ENCODE data around the gene DNAAF2.
"Not testable (repeated sequence)": the region's sequence is repeated elsewhere in the genome, so short reads cannot be mapped to it uniquely, and the experiment has no call there.

Gene DNAAF2

GRCh38 chr14:49634547-49635334 is at the start of gene DNAAF2:
TSS of gene DNAAF2 (minus strand) at chr14:49635244. CDS start at chr14:49635149, 95 bp downstream.
- no peaks in the 10 kb centered on the region for H3K27me3 ChIP-seq (ENCODE audit: control insufficient read depth, insufficient read depth, low read length)
- peak within 1 kb of the TSS; percentile 99 for H3K27ac ChIP-seq (ENCODE audit: low read length)
- H3K36me3 ChIP-seq (ENCODE audit: control insufficient read depth, low read depth, low read length) = peaks cover 12% of the 10 kb centered on the region

GRCh38 chr14:49679271-49679670 is 44.2 kb upstream of the DNAAF2 start:
- H3K4me1 ChIP-seq (ENCODE audit: control insufficient read depth, low read depth, low read length) = no peaks in the 10 kb centered on the region
- peaks cover 29% of the 10 kb centered on the region for H3K36me3 ChIP-seq (ENCODE audit: control insufficient read depth, low read depth, low read length)

More at GRCh38 chr14:49634547-49635334, at the start of gene DNAAF2:
- Histone ChIP-seq H3K4me3 (ENCODE audit: low read length) (peak within 1 kb of the TSS; percentile 100), H3K4me1 (ENCODE audit: control insufficient read depth, low read depth, low read length) (no peaks in the 10 kb centered on the region), H3K9me3 (ENCODE audit: control insufficient read depth, low read depth, low read length) (no peaks in the 10 kb centered on the region), H3K9ac (ENCODE audit: low read length) (peak within 1 kb of the TSS; percentile 98)

GRCh38 chr14:49677643-49678042 is 42.6 kb upstream of the DNAAF2 start:
- H3K27me3 ChIP-seq (ENCODE audit: control insufficient read depth, insufficient read depth, low read length) = no peaks in the 10 kb centered on the region
- no peaks in the 10 kb centered on the region for H3K4me1 ChIP-seq (ENCODE audit: control insufficient read depth, low read depth, low read length)
- no peak overlapping the region for H3K9ac ChIP-seq (ENCODE audit: low read length)
- H3K27ac ChIP-seq (ENCODE audit: low read length) = no peak overlapping the region
- no peaks in the 10 kb centered on the region for H3K9me3 ChIP-seq (ENCODE audit: control insufficient read depth, low read depth, low read length)
- H3K4me3 ChIP-seq (ENCODE audit: low read length) = no peak overlapping the region
- peaks cover 33% of the 10 kb centered on the region for H3K36me3 ChIP-seq (ENCODE audit: control insufficient read depth, low read depth, low read length)

More at GRCh38 chr14:49679271-49679670, 44.2 kb upstream of the DNAAF2 start:
- Histone ChIP-seq H3K27me3 (ENCODE audit: control insufficient read depth, insufficient read depth, low read length) (no peaks in the 10 kb centered on the region), H3K27ac (ENCODE audit: low read length) (no peak overlapping the region), H3K9me3 (ENCODE audit: control insufficient read depth, low read depth, low read length) (no peaks in the 10 kb centered on the region), H3K4me3 (ENCODE audit: low read length) (no peak overlapping the region), H3K9ac (ENCODE audit: low read length) (no peak overlapping the region)

- Histone ChIP-seq H3K4me1 (ENCODE audit: control insufficient read depth, low read depth, low read length) (no peaks in the 10 kb centered on the region), H3K9me3 (ENCODE audit: control insufficient read depth, low read depth, low read length) (no peaks in the 10 kb centered on the region), H3K9ac (ENCODE audit: low read length) (no peak overlapping the region), H3K4me3 (ENCODE audit: low read length) (no peak overlapping the region), H3K36me3 (ENCODE audit: control insufficient read depth, low read depth, low read length) (peaks cover 21% of the 10 kb centered on the region), H3K27me3 (ENCODE audit: control insufficient read depth, insufficient read depth, low read length) (no peaks in the 10 kb centered on the region), H3K27ac (ENCODE audit: low read length) (no peak overlapping the region)
Observed at GRCh38 chr14:49673586-49673985, 38.5 kb upstream of the DNAAF2 start.

- H3K4me1 ChIP-seq (ENCODE audit: control insufficient read depth, low read depth, low read length) = no peaks in the 10 kb centered on the region
- H3K36me3 ChIP-seq (ENCODE audit: control insufficient read depth, low read depth, low read length) = peaks cover 14% of the 10 kb centered on the region
- H3K9me3 ChIP-seq (ENCODE audit: control insufficient read depth, low read depth, low read length) = no peaks in the 10 kb centered on the region
- no peak overlapping the region for H3K4me3 ChIP-seq (ENCODE audit: low read length)
- H3K27me3 ChIP-seq (ENCODE audit: control insufficient read depth, insufficient read depth, low read length) = no peaks in the 10 kb centered on the region
- no peak overlapping the region for H3K9ac ChIP-seq (ENCODE audit: low read length)
- H3K27ac ChIP-seq (ENCODE audit: low read length) = no peak overlapping the region
Observed at GRCh38 chr14:49670475-49670874, 35.4 kb upstream of the DNAAF2 start.

GRCh38 chr14:49659526-49660455 is 24.7 kb upstream of the DNAAF2 start:
- H3K9ac ChIP-seq (ENCODE audit: low read length) = no peak overlapping the region
- H3K9me3 ChIP-seq (ENCODE audit: control insufficient read depth, low read depth, low read length) = no peaks in the 10 kb centered on the region
- no peak overlapping the region for H3K27ac ChIP-seq (ENCODE audit: low read length)
- no peaks in the 10 kb centered on the region for H3K27me3 ChIP-seq (ENCODE audit: control insufficient read depth, insufficient read depth, low read length)
- peaks cover 9% of the 10 kb centered on the region for H3K36me3 ChIP-seq (ENCODE audit: control insufficient read depth, low read depth, low read length)
- no peaks in the 10 kb centered on the region for H3K4me1 ChIP-seq (ENCODE audit: control insufficient read depth, low read depth, low read length)
- H3K4me3 ChIP-seq (ENCODE audit: low read length) = no peak overlapping the region

GRCh38 chr14:49657500-49657899 is 22.5 kb upstream of the DNAAF2 start:
- H3K9ac ChIP-seq (ENCODE audit: low read length); H3K4me3 ChIP-seq (ENCODE audit: low read length); H3K9me3 ChIP-seq (ENCODE audit: control insufficient read depth, low read depth, low read length); H3K4me1 ChIP-seq (ENCODE audit: control insufficient read depth, low read depth, low read length); H3K27me3 ChIP-seq (ENCODE audit: control insufficient read depth, insufficient read depth, low read length); H3K27ac ChIP-seq (ENCODE audit: low read length); H3K36me3 ChIP-seq (ENCODE audit: control insufficient read depth, low read depth, low read length): not testable (repeated sequence)

- Histone ChIP-seq H3K4me1 (ENCODE audit: control insufficient read depth, low read depth, low read length) (no peaks in the 10 kb centered on the region), H3K36me3 (ENCODE audit: control insufficient read depth, low read depth, low read length) (peaks cover 14% of the 10 kb centered on the region), H3K27me3 (ENCODE audit: control insufficient read depth, insufficient read depth, low read length) (no peaks in the 10 kb centered on the region)
Observed at GRCh38 chr14:49654511-49654910, 19.5 kb upstream of the DNAAF2 start.

GRCh38 chr14:49653508-49653907 is 18.5 kb upstream of the DNAAF2 start:
- no peaks in the 10 kb centered on the region for H3K4me1 ChIP-seq (ENCODE audit: control insufficient read depth, low read depth, low read length)
- H3K9me3 ChIP-seq (ENCODE audit: control insufficient read depth, low read depth, low read length) = no peaks in the 10 kb centered on the region
- no peak overlapping the region for H3K4me3 ChIP-seq (ENCODE audit: low read length)
- no peaks in the 10 kb centered on the region for H3K27me3 ChIP-seq (ENCODE audit: control insufficient read depth, insufficient read depth, low read length)
- no peak overlapping the region for H3K27ac ChIP-seq (ENCODE audit: low read length)
- H3K9ac ChIP-seq (ENCODE audit: low read length) = no peak overlapping the region
- H3K36me3 ChIP-seq (ENCODE audit: control insufficient read depth, low read depth, low read length) = peaks cover 16% of the 10 kb centered on the region

More at GRCh38 chr14:49654511-49654910, 19.5 kb upstream of the DNAAF2 start:
- H3K9me3 ChIP-seq (ENCODE audit: control insufficient read depth, low read depth, low read length) = no peaks in the 10 kb centered on the region
- no peak overlapping the region for H3K27ac ChIP-seq (ENCODE audit: low read length)
- no peak overlapping the region for H3K4me3 ChIP-seq (ENCODE audit: low read length)
- no peak overlapping the region for H3K9ac ChIP-seq (ENCODE audit: low read length)

- peaks cover 11% of the 10 kb centered on the region for H3K36me3 ChIP-seq (ENCODE audit: control insufficient read depth, low read depth, low read length)
- H3K9me3 ChIP-seq (ENCODE audit: control insufficient read depth, low read depth, low read length) = no peaks in the 10 kb centered on the region
- H3K9ac ChIP-seq (ENCODE audit: low read length) = no peak overlapping the region
- no peak overlapping the region for H3K27ac ChIP-seq (ENCODE audit: low read length)
- H3K4me3 ChIP-seq (ENCODE audit: low read length) = no peak overlapping the region
- no peaks in the 10 kb centered on the region for H3K27me3 ChIP-seq (ENCODE audit: control insufficient read depth, insufficient read depth, low read length)
- no peaks in the 10 kb centered on the region for H3K4me1 ChIP-seq (ENCODE audit: control insufficient read depth, low read depth, low read length)
Observed at GRCh38 chr14:49642163-49642562, 7.1 kb upstream of the DNAAF2 start.

- Histone ChIP-seq H3K4me3 (ENCODE audit: low read length) (no peak overlapping the region), H3K9me3 (ENCODE audit: control insufficient read depth, low read depth, low read length) (no peaks in the 10 kb centered on the region), H3K27ac (ENCODE audit: low read length) (no peak overlapping the region), H3K9ac (ENCODE audit: low read length) (no peak overlapping the region), H3K27me3 (ENCODE audit: control insufficient read depth, insufficient read depth, low read length) (no peaks in the 10 kb centered on the region), H3K36me3 (ENCODE audit: control insufficient read depth, low read depth, low read length) (peaks cover 11% of the 10 kb centered on the region), H3K4me1 (ENCODE audit: control insufficient read depth, low read depth, low read length) (no peaks in the 10 kb centered on the region)
Observed at GRCh38 chr14:49641697-49642129, 6.7 kb upstream of the DNAAF2 start.
